ENCODE measurements around the gene ADGRD1.

DNA sequence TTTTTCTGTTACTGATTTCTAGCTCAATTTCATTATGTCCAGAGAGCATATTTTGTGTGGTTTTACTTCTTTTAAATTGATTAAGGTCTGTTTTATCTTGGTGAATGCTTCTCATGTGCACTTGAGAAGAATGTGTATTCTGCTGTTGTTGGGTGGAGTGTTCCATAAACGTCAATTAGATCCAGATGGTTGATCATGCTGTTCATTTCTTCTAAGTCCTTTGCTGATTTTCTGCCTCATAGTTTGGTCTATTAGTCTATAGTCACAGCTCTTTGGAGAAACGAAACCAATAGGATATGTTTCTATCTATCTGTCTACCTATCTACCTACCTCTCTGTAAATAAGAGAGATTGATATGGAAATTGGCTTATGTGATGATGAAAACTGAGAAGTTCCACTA, 17.1 kb upstream of the ADGRD1 start:
- TF ChIP-seq CTCF (IDR thresholded peaks at IDR 0.05) (no peak), POLR2AphosphoS5 (IDR thresholded peaks at IDR 0.05) (no peak), POLR2A (IDR thresholded peaks at IDR 0.05; ENCODE audit: low read depth) (no peak), EP300 (IDR thresholded peaks at IDR 0.05) (no peak)

Measured in esophagus muscularis mucosa (tissue), 4 donors.